Esophagus squamous epithelium (tissue), 5 donors: ENCODE results near the gene LRBA. TPM values are rescaled to one million over a fixed set of nuclear protein-coding genes. Genes with fewer than 3 reads are reported as not detected.

ENCODE experiments used
- DNase-seq: peaks from one replicate; lab custom pipeline; 2025; lab: John Stamatoyannopoulos, UW
- H3K27ac ChIP-seq, 4 donors: fragments of 200-600 bp; sonication (generic); one replicate each; pipeline ENCODE4 v1.5.1; 2016 to 2019; ENCODE audit warnings: mild to moderate bottlenecking in 1 of 4
- H3K27me3 ChIP-seq, 4 donors: fragments of 200-600 bp; sonication (generic); 1 replicate in 3 of 4; 2 replicates in 1 of 4; pipeline versions ENCODE4 v1.5.1 to v1.6.0; 2017 to 2021; ENCODE audit warnings: antibody characterized with exemption in 1 of 4
- H3K36me3 ChIP-seq, 3 donors: fragments of 200-600 bp; sonication (generic); one replicate each; pipeline ENCODE4 v1.5.1; 2016 to 2019
- H3K4me1 ChIP-seq, 3 donors: fragments of 200-600 bp; sonication (generic); one replicate each; pipeline ENCODE4 v1.5.1; 2017 to 2019
- H3K4me3 ChIP-seq, 4 donors: fragments of 200-600 bp; sonication (generic); 1 replicate in 3 of 4; 2 replicates in 1 of 4; pipeline ENCODE4 v1.5.1; 2016 to 2019; ENCODE audit warnings: mild to moderate bottlenecking in 2 of 4, moderate library complexity in 1 of 4
- H3K9me3 ChIP-seq, 3 donors: fragments of 200-600 bp; sonication (generic); one replicate each; pipeline ENCODE4 v1.5.1; 2016 to 2019
- CTCF ChIP-seq, 6 experiments: fragments of 450-650 bp in 4 of 6; fragments of 200-600 bp in 2 of 6; sonication (generic) in 2 of 6; IDR thresholded peaks; one replicate each; pipeline ENCODE4 v1.5.1; 2016 to 2019; ENCODE audit warnings: antibody characterized with exemption in 6 of 6, mild to moderate bottlenecking in 4 of 6, moderate library complexity in 4 of 6
- POLR2A ChIP-seq, 4 donors: fragments of 450-650 bp; IDR thresholded peaks; one replicate each; pipeline ENCODE4 v1.6.1; 2017; ENCODE audit warnings: antibody characterized with exemption in 4 of 4, mild to moderate bottlenecking in 4 of 4, moderate library complexity in 3 of 4
- WGBS, 2 donors: methylation state at CpG; one replicate each; pipeline ENCODE4 v1.1.5; 2018; 5-methylcytosine and 5-hydroxymethylcytosine counted together
- intact Hi-C: fragments of 100-400 bp; cut with DNase I; formaldehyde crosslinking; loops from one replicate; pipeline ENCODE4 v1.15.0; 2022
- total RNA-seq, 4 donors: library from RNA; depleted of rRNA; stranded (reverse); fragments of >200 nt; gene quantifications; one replicate each; pipeline ENCODE4 v1.1.0, GENCODE V29; 2016
- donor health status: DM: yes; HTN: yes; CAD: no.

The LRBA gene
- total RNA-seq, 4 donors from 2014 or later = 54.7 to 91.8 (median 66.2) TPM

- peaks cover 0 to 15% (median 0%) of the 10 kb centered on the region in 3 donors for H3K4me1 ChIP-seq
- DNase-seq = no peak
- no peaks in the 10 kb centered on the region for H3K9me3 ChIP-seq
- no peak overlapping the region for H3K27ac ChIP-seq
- WGBS, 2 donors = 41 to 51% methylated on average over 4 of the region's 4 CpGs
- intact Hi-C loops = loop anchor here (5.0 kb wide), 1 partner anchor 213 kb away; no protein-coding TSS in a partner anchor
- TF ChIP-seq POLR2A (IDR thresholded peaks at IDR 0.05) (no peak), CTCF (IDR thresholded peaks at IDR 0.05) (no peak)
- H3K27me3 ChIP-seq = no peaks in the 10 kb centered on the region
- H3K36me3 ChIP-seq = no peaks in the 10 kb centered on the region
- H3K4me3 ChIP-seq = no peak overlapping the region
Observed at GRCh38 chr4:150219841-150220240, 795.2 kb downstream of the LRBA start.

DNA sequence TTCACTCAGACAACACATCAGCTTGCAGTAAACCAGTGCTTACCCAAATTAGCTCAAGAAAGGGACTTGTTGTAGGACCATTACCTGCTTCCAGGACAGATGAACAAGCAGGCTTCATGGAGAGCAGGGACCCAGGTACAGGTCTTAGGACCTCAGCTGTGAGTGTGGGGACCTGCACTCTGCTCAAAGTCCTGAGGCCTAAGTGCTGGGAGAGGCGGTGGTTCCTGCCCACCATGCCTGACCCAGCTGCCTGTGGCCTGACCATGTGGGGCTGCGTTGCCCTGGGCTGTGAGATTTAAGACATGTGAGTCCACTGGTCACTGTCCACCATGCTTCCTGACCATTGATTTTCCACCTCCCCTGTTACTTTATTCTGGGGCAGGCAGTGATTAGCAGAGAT lies 796.6 kb downstream of the LRBA start:
- 93% methylated on average over 2 of the region's 2 CpGs; no CpG with 5 or more reads in 1 of the 2 donors for WGBS, 2 donors
- Histone ChIP-seq H3K27ac (no peak overlapping the region), H3K9me3 (no peaks in the 10 kb centered on the region), H3K27me3 (no peaks in the 10 kb centered on the region), H3K4me1 (peaks cover 0 to 15% (median 0%) of the 10 kb centered on the region in 3 donors), H3K4me3 (no peak overlapping the region), H3K36me3 (no peaks in the 10 kb centered on the region)
- intact Hi-C loops = loop anchor here (5.0 kb wide), 1 partner anchor 211 kb away; no protein-coding TSS in a partner anchor
- TF ChIP-seq CTCF (IDR thresholded peaks at IDR 0.05) (no peak), POLR2A (IDR thresholded peaks at IDR 0.05) (no peak)
- no peak for DNase-seq

GRCh38 chr4:150217808-150218207 lies 797.3 kb downstream of the LRBA start:
- Histone ChIP-seq H3K4me3 (no peak overlapping the region), H3K27me3 (no peaks in the 10 kb centered on the region), H3K27ac (no peak overlapping the region), H3K9me3 (no peaks in the 10 kb centered on the region), H3K36me3 (no peaks in the 10 kb centered on the region), H3K4me1 (peaks cover 0 to 20% (median 0%) of the 10 kb centered on the region in 3 donors)
- intact Hi-C loops = loop anchor here (5.0 kb wide), 1 partner anchor 211 kb away; no protein-coding TSS in a partner anchor
- WGBS, 2 donors = 51 to 75% methylated on average over 7 to 8 of the region's 8 CpGs
- DNase-seq = no peak
- TF ChIP-seq POLR2A (IDR thresholded peaks at IDR 0.05) (no peak), CTCF (IDR thresholded peaks at IDR 0.05) (no peak)

- Histone ChIP-seq H3K27ac (peak overlapping the region in 1 of 4 donors; percentile 49), H3K27me3 (no peaks in the 10 kb centered on the region), H3K4me1 (peaks cover 0 to 21% (median 0%) of the 10 kb centered on the region in 3 donors), H3K9me3 (no peaks in the 10 kb centered on the region), H3K4me3 (no peak overlapping the region), H3K36me3 (no peaks in the 10 kb centered on the region)
- DNase-seq = no peak
- TF ChIP-seq CTCF (IDR thresholded peaks at IDR 0.05) (peak in 3 of 6 experiments; percentile 14 to 47 (median 19)), POLR2A (IDR thresholded peaks at IDR 0.05) (no peak)
- intact Hi-C loops = loop anchor here (5.0 kb wide), 1 partner anchor 210 kb away; no protein-coding TSS in a partner anchor
- 29 to 46% methylated on average over 3 of the region's 3 CpGs for WGBS, 2 donors
Observed at GRCh38 chr4:150217192-150217591, 797.9 kb downstream of the LRBA start.

DNA sequence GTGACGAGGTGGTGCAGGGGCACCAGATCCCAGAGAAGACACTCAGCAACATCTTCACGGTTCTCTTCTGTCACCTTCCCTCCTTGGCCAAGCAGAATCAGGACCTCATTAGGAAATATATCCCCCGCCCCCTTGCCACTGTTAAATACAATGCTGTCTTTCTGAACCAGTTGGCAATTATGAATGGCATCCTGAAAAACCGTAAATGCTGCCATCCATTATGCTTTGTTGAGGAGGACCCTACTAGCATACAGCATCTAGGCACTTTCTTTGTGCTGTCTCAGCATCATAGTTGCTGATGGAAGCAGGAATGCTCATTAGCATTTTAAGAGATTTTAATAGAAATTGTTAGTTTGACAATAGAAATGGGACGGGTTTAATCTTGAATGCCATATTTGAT lies 798.4 kb downstream of the LRBA start:
- intact Hi-C loops = loop anchor here (5.0 kb wide), 1 partner anchor 209 kb away; no protein-coding TSS in a partner anchor
- Histone ChIP-seq H3K36me3 (no peaks in the 10 kb centered on the region), H3K27ac (no peak overlapping the region), H3K27me3 (no peaks in the 10 kb centered on the region), H3K4me3 (no peak overlapping the region), H3K9me3 (no peaks in the 10 kb centered on the region), H3K4me1 (peaks cover 0 to 21% (median 0%) of the 10 kb centered on the region in 3 donors)
- 82 to 90% methylated on average over 3 to 5 of the region's 5 CpGs for WGBS, 2 donors
- TF ChIP-seq POLR2A (IDR thresholded peaks at IDR 0.05) = no peak
- no peak for TF ChIP-seq CTCF (IDR thresholded peaks at IDR 0.05)
- DNase-seq = no peak
